GM19193 (cell line): ENCODE measurements around the gene MRPL46.

Source experiments
- POLR2A ChIP-seq: IDR thresholded peaks from 4 replicates; pipeline ENCODE4 v1.6.1; 2011; ENCODE audit not compliant: insufficient read depth, insufficient read length; ENCODE audit errors: extremely low read depth

MRPL46 gene

GRCh38 chr15:88487796-88488523, 20.8 kb upstream of the MRPL46 start:
- TF ChIP-seq POLR2A, result no peak

DNA sequence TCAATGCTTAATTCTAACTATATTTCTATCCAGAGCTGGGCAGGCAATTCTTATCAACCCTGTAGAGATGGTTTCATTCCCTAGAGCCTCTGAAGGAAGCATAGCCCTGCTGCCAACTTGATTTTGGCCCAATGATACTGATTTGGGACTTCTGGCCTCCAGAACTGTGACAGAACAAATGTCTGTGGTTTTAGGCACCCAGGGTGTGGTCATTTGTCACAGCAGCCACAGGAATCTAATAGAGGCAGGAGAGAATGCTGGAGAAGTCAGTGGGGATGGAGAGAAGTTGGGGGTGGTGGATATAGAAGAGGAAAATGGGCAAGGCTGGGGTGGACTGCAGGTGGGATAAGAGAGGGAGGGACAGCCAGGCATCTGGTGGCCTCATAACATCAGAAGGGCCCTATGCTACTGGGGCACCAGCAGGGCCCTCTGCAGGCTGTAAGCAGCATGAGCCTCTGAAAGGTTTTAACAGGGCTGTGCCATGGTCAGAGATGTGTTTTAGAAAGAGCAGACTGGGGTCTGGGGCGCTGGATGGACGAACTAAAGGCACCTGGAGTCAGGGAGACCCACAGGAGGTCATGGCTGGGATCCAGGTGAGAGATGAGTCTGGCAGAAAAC, 20.1 kb upstream of the MRPL46 start:
- TF ChIP-seq POLR2A, result no peak

DNA sequence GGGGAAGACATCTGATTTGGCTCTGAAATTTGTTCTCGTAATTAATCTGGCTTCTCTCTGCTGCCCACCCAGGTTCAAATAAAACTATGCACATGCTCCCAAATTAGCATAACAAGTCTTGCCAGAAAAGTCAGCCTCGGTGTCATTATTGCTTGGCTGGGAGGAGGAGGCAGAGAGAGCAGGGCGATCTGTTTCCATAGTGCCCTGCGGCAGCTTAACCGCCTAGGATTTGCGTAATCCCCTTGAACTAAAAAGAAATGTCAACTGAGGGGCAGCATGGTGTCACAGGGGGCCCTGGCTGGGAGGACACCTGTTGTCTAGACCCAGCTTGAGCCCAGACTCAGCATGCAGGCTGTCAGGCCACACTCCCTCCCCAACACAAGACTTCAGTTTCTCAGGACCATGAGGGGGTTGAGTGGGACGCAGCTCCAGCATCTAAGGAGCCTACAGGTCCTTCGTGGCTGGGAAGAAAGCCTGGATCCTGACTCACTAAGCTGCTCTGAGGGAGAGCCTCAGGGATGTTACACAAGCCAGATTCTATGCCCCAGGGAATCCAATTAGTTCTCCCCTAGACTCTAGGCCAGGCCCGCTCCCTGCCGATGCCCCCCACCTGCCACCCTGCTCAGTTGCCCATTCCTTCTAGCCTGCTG, 17.6 kb upstream of the MRPL46 start:
- no peak for TF ChIP-seq POLR2A

DNA sequence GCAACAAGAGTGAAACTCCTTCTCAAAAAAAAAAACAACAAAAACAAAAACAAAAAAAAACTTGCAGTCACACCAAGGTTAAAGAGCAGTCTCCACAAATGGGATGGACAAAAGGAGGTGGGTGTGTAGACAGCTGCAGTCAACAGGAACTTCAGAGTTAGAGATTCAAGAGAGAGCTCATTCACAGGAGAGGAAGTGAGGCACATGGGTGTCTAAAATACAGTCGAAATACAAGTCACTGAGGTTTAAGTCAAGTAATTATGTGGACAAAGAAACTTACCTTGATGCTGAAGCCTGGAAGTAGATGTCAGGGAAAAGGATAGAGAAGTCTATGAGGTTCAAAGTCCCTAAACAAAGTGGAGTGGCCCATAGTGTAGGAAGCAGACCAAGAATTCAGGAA, 15.1 kb upstream of the MRPL46 start:
- TF ChIP-seq POLR2A, result no peak

- no peak for TF ChIP-seq POLR2A
Observed at GRCh38 chr15:88480981-88481380, 13.8 kb upstream of the MRPL46 start.

GRCh38 chr15:88479169-88479568, 12.0 kb upstream of the MRPL46 start:
- no peak for TF ChIP-seq POLR2A

- no peak for TF ChIP-seq POLR2A
Observed at GRCh38 chr15:88477904-88478303, 10.7 kb upstream of the MRPL46 start.

DNA sequence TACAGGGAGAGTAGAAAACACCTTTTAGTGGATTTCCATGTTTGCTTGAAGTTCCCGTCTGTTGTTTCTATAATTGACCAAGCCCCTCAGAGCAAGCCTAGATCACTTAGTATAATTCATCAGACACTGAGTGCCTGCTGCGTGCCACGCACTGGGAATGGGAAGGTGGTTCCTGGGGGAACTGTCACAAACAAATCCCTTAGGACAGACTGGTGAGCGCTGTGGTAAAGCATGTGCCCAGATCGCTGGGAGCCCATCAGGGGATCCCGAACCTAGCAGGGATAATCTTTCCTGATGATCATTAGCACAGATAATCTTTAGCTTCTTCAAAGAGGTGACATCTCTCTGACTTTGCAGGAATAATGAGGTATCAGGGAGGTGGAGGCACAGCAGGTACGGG, 9.9 kb upstream of the MRPL46 start:
- no peak for TF ChIP-seq POLR2A

- TF ChIP-seq POLR2A, result no peak
Observed at GRCh38 chr15:88476635-88477060, 9.5 kb upstream of the MRPL46 start.

DNA sequence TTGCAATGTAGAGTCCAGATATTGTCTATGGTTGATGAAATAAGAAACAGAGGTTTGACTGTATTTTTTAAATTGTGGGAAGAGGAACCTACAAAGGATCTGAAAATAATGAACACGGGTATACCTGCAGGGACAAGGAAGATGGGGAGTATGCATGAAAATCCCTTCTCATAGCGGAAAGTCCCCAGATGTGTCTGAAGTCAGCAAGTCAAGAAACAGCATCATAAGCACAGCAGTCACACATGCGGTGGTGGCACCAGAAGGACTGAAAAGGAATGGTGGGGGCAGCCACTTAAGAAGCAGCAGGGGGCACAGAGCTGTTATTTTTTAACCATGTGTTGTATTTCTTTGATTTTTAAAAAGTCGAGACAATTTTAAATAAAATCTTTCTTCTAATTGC, 5.0 kb upstream of the MRPL46 start:
- no peak for TF ChIP-seq POLR2A

DNA sequence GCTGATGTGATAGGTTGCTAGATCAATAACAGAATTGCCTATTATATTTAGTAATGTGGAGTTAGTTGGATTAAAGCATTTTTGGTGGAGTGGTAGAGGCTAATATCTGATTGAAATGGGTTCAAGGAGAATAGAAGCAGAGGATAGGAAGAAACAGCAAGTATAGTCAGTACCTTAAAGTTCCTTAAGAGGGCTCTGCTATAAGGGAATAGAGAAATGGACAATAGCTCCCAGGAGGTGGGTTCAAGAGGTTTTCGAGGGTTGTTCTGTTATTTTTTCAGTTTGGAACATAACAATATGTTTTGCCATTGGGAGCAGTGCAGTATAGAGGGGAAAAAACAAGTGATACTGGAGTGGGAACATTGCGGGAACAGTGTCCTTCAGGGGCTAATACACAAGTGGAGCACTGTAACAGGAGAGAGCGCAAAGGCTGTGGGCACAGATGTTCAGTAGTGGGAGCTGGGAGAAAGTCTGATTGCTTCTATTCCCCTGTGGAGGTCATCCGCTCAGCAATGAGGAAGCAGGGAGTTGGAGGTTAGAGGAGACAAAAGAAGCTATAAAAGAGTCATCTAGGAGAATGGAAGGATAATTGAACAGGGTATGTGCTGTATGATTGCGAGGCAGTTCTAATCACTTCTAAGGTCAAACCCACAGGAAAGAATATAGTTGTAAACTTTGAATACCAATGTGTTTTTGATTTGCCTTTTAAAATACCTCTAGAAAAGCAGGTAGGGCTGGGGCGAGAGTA, 3.6 kb upstream of the MRPL46 start:
- TF ChIP-seq POLR2A, result no peak

DNA sequence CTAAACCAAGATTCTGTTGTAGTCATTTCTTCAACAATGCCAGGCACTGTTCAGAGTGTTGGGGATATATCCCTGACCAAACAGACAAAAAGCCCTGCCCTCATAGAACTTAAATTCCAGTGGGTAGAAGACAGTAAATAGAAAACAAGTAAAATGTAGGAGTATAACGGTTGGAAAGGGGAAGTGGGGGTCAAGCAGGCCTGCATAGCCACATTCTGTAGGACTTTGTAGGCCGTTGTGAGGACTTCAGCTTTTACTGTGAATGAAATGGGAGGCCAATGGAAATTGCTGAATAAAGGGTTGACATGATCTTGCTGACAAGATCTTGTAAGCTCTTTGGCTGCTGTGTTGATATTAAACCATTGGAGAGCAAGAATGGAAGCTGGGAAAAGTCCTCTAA, 2.1 kb upstream of the MRPL46 start:
- no peak for TF ChIP-seq POLR2A

DNA sequence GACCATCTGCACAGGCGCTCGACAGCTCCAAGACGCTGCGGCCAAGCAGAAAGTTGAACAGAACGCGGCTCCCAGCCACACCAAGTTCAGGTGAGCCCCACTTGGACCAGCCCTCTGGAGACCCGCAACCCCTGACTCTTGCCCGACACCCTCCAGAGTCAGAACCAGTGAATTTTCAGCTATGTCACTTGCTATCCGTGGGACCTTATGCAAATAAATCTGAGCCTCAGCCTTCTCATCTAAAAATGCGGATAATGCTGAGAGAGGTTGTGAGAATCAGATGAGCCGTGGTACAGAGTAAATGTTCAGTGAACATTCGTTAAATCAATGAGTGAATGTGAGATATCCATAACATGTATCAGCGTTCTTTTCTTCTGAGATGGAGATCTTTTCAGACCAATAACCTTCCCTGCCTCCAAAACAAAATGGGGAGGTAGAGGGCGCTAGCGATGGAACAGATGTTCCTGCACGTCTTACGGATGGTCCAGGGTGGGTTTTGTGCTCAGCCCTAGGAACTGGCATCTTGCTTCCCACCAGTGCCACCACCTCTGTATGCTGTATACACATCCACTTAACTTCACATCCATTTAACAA, 844 bp upstream of the MRPL46 start:
- no peak for TF ChIP-seq POLR2A

DNA sequence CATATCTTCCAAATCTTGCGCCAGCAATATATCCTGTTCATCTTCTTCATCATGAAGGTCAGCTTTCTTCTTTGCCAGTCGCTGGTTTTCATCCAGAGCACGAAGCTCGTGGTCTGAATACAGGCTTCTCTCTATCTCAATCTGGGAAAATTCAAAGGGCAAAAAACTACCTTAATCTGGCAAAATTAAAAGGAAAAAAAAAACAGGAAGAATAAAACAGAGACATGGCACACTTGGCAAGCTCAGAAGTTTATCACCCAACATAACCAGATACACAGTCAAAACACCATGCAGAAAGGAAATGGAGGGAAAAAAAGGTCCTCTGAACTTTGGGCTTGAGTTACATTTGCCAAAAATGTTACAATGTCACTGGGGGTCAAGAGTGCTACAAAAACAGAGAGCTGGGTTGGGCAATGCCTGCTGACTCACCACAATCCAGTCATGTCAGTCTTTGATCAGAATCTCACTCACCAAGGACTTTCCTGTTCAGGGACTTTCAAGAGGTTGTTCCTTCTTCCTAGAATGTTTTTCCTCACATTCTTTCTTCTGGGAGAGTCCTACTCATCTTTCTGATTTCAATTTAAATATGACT, 1.5 kb downstream of the MRPL46 start:
- TF ChIP-seq POLR2A, result no peak
